Progenitor cell of endocrine pancreas (in vitro differentiated cells): Measurements from ENCODE around the gene BCL2L11. TPM values are rescaled to one million over a fixed set of nuclear protein-coding genes. Genes with fewer than 3 reads are reported as not detected.

Experiments
- DNase-seq: peaks from one replicate; pipeline ENCODE4 v3.0.0; 2021; ENCODE audit warnings: low spot score; ENCODE audit not compliant: unreplicated experiment
- H3K27ac Mint-ChIP-seq: 2 replicates; pipeline ENCODE4 v1.8.0; 2021; ENCODE audit warnings: mild to moderate bottlenecking, moderate library complexity, mixed read lengths
- H3K27me3 Mint-ChIP-seq: 2 replicates; pipeline ENCODE4 v1.8.0; 2021; ENCODE audit warnings: mixed read lengths
- H3K36me3 Mint-ChIP-seq: 2 replicates; pipeline ENCODE4 v1.8.0; 2022; ENCODE audit warnings: mixed read lengths; ENCODE audit not compliant: insufficient read depth
- H3K4me1 Mint-ChIP-seq: 2 replicates; pipeline ENCODE4 v1.8.0; 2021; ENCODE audit warnings: low read depth, mixed read lengths
- H3K4me3 Mint-ChIP-seq: 2 replicates; pipeline ENCODE4 v1.8.0; 2021; ENCODE audit warnings: low read depth, mild to moderate bottlenecking, moderate library complexity, mixed read lengths
- H3K9me3 Mint-ChIP-seq: 2 replicates; pipeline ENCODE4 v1.8.0; 2021; ENCODE audit warnings: low read depth, mixed read lengths
- total RNA-seq: library from RNA; stranded (reverse); gene quantifications from 2 replicates; pipeline ENCODE4 v1.2.1, GENCODE V29; 2021
- TF ChIP-seq, protein P1 (sequence below): fragments of 200-600 bp; sonication (generic); IDR thresholded peaks from one replicate; pipeline ENCODE4 v1.5.0; 2021; ENCODE audit warnings: antibody characterized with exemption, mild to moderate bottlenecking; ENCODE audit not compliant: unreplicated experiment

BCL2L11 gene
- total RNA-seq, 1 donor from 2014 or later = 27.7 TPM

GRCh38 chr2:111117598-111118480 lies 2.9 kb upstream of the BCL2L11 start:
- TF ChIP-seq, protein P1, sequence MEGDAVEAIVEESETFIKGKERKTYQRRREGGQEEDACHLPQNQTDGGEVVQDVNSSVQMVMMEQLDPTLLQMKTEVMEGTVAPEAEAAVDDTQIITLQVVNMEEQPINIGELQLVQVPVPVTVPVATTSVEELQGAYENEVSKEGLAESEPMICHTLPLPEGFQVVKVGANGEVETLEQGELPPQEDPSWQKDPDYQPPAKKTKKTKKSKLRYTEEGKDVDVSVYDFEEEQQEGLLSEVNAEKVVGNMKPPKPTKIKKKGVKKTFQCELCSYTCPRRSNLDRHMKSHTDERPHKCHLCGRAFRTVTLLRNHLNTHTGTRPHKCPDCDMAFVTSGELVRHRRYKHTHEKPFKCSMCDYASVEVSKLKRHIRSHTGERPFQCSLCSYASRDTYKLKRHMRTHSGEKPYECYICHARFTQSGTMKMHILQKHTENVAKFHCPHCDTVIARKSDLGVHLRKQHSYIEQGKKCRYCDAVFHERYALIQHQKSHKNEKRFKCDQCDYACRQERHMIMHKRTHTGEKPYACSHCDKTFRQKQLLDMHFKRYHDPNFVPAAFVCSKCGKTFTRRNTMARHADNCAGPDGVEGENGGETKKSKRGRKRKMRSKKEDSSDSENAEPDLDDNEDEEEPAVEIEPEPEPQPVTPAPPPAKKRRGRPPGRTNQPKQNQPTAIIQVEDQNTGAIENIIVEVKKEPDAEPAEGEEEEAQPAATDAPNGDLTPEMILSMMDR = no peak
- Mint-ChIP-seq H3K9me3 (no peaks in the 10 kb centered on the region), H3K27me3 (peaks cover 51% of the 10 kb centered on the region), H3K4me1 (peaks cover 21% of the 10 kb centered on the region), H3K27ac (peak overlapping the region; percentile 65), H3K4me3 (peak overlapping the region; percentile 72), H3K36me3 (no peaks in the 10 kb centered on the region)
- DNase-seq = no peak

- no peaks in the 10 kb centered on the region for H3K36me3 Mint-ChIP-seq
- H3K4me3 Mint-ChIP-seq = peak overlapping the region; percentile 72
- H3K27ac Mint-ChIP-seq = no peak overlapping the region
- TF ChIP-seq, protein P1 = no peak
- no peaks in the 10 kb centered on the region for H3K9me3 Mint-ChIP-seq
- H3K4me1 Mint-ChIP-seq = peaks cover 25% of the 10 kb centered on the region
- peaks cover 48% of the 10 kb centered on the region for H3K27me3 Mint-ChIP-seq
- no peak for DNase-seq
Observed at GRCh38 chr2:111118481-111118980, 2.2 kb upstream of the BCL2L11 start.

DNA sequence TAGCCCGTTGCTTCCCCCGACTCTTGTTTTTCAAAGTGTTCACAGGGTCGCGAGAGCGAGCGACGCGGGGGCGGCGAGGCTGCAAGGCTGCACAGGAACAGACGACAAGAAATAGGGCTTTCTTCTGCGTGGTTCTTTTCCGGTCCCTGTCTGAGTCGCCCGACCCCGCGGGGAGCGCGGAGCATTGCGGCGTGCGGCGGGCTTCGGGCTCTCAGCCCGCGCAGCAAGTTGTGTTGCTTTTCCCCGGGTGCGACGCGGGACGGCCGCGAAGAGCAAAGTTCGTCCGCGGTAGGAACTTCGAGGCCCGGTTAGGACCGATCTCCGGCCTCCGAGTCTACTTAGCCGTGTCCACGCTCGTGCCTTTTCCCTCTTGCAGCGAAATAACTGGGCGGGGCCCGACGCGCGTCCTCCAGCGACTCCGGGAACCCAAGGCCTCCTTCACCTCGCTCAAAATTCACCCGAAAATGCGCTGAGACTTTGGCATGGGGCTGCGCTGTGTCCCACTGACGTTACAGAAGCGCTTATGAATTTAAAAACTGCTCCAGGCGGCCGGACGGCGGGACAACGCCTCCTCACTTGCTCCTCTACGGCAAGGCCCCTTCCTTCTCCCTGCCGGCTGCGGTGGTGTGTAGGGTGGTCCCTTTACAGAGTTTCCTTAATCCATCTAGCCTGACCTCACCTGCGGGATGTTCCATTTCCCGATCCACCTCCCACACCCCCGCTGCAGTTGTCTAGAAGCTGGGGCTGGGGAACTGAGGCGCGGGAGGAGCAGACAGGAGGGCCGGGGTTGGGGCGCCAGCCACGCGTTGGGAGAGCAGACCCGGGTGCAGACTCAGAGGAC lies 1.5 kb upstream of the BCL2L11 start:
- Mint-ChIP-seq H3K9me3 (no peaks in the 10 kb centered on the region), H3K4me3 (peak overlapping the region; percentile 72), H3K27ac (peak overlapping the region; percentile 33), H3K4me1 (peaks cover 27% of the 10 kb centered on the region), H3K36me3 (peaks cover 2% of the 10 kb centered on the region), H3K27me3 (peaks cover 45% of the 10 kb centered on the region)
- DNase-seq = no peak
- TF ChIP-seq, protein P1 = no peak

- Mint-ChIP-seq H3K27me3 (peaks cover 44% of the 10 kb centered on the region), H3K27ac (no peak overlapping the region), H3K9me3 (no peaks in the 10 kb centered on the region), H3K4me1 (peaks cover 29% of the 10 kb centered on the region), H3K36me3 (peaks cover 5% of the 10 kb centered on the region), H3K4me3 (peak overlapping the region; percentile 72)
- TF ChIP-seq, protein P1 = no peak
- no peak for DNase-seq
Observed at GRCh38 chr2:111119822-111120252, 877 bp upstream of the BCL2L11 start.
